HG02885 (cell line): ENCODE results near the gene EVA1A.

ENCODE experiments used
- ATAC-seq: cut with Tn5 transposase; IDR thresholded peaks from one replicate; pipeline ENCODE4 v1.9.1; 2021; ENCODE audit warnings: mild to moderate bottlenecking; ENCODE audit not compliant: unreplicated experiment, poor library complexity

Gene EVA1A

DNA sequence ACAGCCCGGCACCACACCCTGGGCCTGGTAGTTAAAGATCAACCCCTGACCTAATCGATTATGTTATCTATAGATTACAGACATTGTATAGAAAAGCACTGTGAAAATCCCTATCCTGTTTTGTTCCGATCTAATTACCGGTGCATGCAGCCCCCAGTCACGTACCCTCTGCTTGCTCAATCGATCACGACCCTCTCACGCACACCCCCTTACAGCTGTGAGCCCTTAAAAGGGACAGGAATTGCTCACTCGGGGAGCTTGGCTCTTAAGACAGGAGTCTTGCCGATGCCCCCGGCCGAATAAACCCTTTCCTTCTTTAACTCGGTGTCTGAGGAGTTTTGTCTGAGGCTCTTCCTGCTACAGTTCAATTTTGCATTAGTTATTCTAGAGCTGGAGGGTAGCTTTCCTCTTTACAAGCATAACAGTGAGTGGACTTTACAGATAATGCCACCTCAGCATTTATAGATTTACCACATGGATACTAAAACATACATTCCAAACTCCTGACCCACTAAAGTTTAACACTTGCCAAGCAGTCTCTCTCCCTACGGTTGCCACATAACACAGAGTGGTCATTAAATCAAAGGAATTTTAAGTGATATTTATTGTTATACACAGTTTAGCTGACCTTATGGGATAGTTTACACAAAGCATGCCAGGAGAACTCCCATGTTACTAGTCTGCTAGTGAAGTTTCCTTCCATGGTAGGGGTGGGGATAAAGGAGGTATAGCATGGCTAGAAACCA lies 101.0 kb downstream of the EVA1A start:
- ATAC-seq, result no peak

DNA sequence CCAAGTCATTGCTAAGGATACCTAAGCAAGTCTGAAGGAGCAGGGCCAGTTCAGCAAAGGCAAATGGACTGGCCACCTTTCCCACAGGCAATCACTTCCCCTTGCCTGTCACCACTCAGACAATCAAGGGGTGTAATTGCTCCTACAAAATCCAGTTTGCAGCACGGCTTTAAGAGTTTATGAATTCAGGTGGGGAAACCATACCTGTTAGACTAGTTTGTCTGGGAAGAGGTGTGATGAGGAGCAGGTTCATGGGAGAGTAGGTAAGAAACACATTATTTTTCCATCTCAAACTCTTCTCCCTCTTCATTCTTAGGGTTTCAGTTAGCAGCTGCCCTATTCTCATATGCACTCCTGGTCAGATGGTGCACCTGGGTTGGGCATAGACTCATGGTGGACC lies 102.5 kb downstream of the EVA1A start:
- no peak for ATAC-seq

DNA sequence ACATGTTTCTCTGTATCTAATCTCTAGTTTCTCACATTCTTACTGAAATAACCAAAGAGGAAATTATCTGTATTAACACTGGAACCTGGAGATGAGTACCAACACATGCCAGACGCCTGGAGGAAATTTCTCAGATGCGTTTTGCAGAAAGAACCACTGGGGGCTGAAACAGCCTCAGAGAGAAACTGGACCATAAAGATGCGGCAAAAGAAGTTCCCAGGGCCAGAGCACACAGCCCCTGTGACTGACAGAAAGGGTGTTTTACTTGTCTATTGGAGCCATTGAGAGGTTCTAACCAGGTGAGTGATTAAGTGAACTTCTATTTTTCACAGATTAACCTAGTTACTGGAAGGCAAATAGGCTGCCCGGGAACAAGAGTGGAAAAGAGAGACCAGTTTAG lies 103.9 kb downstream of the EVA1A start:
- no peak for ATAC-seq

DNA sequence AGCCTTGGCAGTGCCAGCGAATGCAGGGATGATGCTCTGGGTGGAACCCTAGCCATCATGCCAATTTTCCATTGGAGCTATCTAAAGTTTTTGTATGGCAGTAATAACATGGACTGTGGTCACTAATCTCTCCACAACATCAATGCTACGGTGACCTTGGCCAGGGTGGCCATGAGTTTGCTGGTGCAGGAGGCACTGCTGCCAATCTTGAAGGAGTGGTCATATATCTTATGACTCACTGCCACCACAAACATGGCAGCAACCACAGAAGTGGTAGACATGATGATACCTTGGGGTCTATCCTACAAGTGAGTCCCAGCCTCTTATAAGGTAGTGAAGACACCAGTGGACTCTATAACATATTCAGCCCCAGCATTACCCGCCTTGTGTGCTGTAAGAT lies 104.6 kb downstream of the EVA1A start:
- ATAC-seq, result no peak

DNA sequence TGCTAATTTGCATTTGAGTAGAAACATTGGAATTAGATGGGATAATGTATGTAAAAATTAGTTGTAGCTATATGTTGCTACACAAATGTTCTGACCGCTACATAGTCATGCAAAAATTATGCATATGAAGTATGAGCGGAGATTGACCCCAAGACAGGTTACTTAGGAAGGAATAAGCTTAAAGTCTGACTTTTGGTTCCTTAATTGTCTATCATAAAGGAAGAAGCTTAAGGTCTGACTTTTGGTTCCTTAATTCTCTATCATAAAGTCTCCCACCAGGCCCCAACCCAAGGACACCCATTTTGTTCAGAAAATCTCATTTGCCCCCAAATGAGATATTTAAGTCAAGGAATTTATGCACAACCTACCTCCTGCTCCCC lies 106.5 kb downstream of the EVA1A start:
- no peak for ATAC-seq

DNA sequence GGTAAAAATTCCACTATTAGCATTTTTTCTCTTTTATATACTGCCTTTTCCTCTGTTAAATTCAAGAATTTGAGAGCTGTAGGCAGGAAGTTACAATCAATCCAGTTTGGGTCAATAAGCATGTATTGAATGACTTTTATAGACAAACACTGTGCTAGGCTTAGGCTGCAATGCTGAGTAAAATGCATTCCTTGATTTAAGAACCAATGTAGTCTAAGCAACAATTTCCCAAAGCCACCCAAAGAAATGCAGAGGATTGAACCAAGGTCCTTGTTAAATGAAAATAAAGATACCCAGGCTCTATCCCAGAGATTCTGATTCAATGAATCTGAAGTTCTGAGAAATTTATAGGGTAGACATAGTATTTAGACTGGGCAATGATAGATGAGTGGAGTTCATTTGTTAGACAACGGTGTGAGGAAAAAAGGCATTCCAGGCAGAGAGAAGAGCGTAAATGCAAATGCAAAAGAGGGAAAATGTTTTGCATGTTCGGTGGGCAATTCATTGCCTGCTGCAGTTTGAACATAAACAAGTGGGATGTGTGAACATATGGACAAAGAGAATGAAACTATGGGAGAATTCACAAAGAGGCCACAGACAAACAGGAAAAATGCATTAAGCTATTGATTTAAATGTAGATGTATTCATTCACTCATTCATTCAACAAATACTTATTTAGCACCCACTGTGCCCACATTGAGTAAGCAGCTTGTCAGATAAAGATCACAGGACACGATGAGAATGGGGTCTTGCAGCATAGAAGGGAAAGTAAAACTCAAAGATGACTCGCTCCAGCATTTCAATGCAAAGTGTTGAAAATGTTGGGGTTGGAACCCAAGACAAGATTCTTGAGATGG lies 107.1 kb downstream of the EVA1A start:
- no peak for ATAC-seq

DNA sequence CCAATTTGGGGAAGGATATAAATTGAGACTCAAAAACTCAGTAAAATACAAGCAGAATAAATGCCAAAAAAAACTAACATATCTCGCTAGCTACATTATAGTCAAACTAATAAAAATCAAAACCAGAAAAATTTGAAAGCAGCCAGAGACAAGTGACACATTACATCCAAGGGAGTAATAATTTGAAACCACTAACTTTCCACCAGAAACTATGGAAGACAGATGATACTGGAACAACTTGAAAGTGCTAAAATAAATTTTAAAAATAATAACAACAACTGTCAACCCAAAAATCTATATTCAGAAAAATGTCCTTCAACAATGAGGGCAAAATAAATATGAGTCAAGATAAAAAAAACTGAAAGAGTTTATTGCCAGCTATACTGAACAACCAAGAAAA lies 110.7 kb downstream of the EVA1A start:
- no peak for ATAC-seq

DNA sequence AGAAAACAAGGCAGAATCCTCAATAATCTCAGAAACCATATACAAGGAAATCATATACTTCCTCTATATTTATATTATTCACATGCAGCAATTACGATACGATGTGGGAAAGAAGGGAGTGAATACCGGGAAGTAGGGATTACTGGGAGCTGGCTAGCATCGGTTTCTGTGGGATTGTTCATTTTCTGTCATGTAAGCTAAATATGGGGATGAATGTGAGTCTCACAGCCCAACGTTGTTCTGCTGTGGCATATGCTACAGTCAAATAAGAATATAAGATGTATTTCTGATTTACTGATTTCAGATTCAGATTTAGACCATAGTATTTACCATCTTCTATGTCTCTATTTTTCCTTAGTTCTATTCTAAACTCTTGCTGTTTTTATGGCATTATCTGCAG lies 113.6 kb downstream of the EVA1A start:
- ATAC-seq, result no peak
